Measurements from ENCODE around the gene ST8SIA6. TPM values are rescaled to one million over a fixed set of nuclear protein-coding genes. Genes with fewer than 3 reads are reported as not detected.

Gene ST8SIA6
- total RNA-seq, 1 experiment from 2014 or later: 1.3 TPM

- no peaks in the 10 kb centered on the region for H3K36me3 ChIP-seq (ENCODE audit: control insufficient read depth in 1 of 2, insufficient read depth in 2 of 2, low read length in 2 of 2)
- no peaks in the 10 kb centered on the region for H3K9me2 ChIP-seq (ENCODE audit: insufficient read depth)
- no peaks in the 10 kb centered on the region for H3K4me1 ChIP-seq (ENCODE audit: control insufficient read depth in 1 of 2, insufficient read depth in 2 of 2, low read length in 2 of 2)
- H3K27me3 ChIP-seq (ENCODE audit: insufficient read depth, low read length): no peaks in the 10 kb centered on the region
- ChIA-PET CTCF (no interaction called here), RAD21 (ENCODE audit: low non-redundant PET in 1 of 2, low total read pairs in 2 of 2, uncharacterized antibody in 2 of 2, unreplicated experiment in 2 of 2) (no interaction called here), POLR2A (no interaction called here)
- no peak for ATAC-seq
- H4K20me1 ChIP-seq (ENCODE audit: insufficient read depth): no peaks in the 10 kb centered on the region
- no peak overlapping the region for H3K4me2 ChIP-seq (ENCODE audit: low read length)
- BruUV-seq (replicated peaks): no TSS peak
- no peaks in the 10 kb centered on the region for H3K79me2 ChIP-seq (ENCODE audit: insufficient read depth, low read length)
- no peak for DNase-seq (ENCODE audit: low read depth, low spot score)
- no peak overlapping the region for H2AFZ ChIP-seq (ENCODE audit: low read depth, low read length, poor library complexity, severe bottlenecking)
- TF ChIP-seq CBX3 (IDR thresholded peaks at IDR 0.05; ENCODE audit: low read depth) (no peak), REST (IDR thresholded peaks at IDR 0.05; ENCODE audit: low read depth) (no peak), ZBTB33 (IDR thresholded peaks at IDR 0.05; ENCODE audit: extremely low read depth, insufficient replicate concordance, low read length) (no peak), FOSL1 (IDR thresholded peaks at IDR 0.05; ENCODE audit: low read depth) (no peak), EGR1 (IDR thresholded peaks at IDR 0.05; ENCODE audit: low read depth) (no peak), ELF1 (IDR thresholded peaks at IDR 0.05; ENCODE audit: borderline replicate concordance, low read depth) (no peak)
- no peak overlapping the region for H3K4me3 ChIP-seq (replicated peaks in 1 of 2; ENCODE audit: low read depth in 1 of 2, low read length in 2 of 2)
- H3K9me3 ChIP-seq (ENCODE audit: control insufficient read depth in 1 of 2, insufficient read depth in 1 of 2, low read depth in 1 of 2, low read length in 2 of 2): no peaks in the 10 kb centered on the region
- H3K27ac ChIP-seq (ENCODE audit: low read depth, low read length): no peak overlapping the region
- intact Hi-C loops (cut with micrococcal nuclease): no loop called here
- H3K9ac ChIP-seq (ENCODE audit: low read length): no peak overlapping the region
Measured at GRCh38 chr10:17410907-17411306, 43.5 kb downstream of the ST8SIA6 start.

Measured in HCT116 (cell line).